ENCODE measurements around the gene ARHGAP22. TPM values are rescaled to one million over a fixed set of nuclear protein-coding genes. Genes with fewer than 3 reads are reported as not detected.

ARHGAP22 gene
- total and polyA plus RNA-seq, 4 donors = 0.23 to 2.3 (median 0.54) TPM

- Histone ChIP-seq H3K4me3 (ENCODE audit: low read depth in 1 of 3, low read length in 3 of 3) (no peak overlapping the region), H3K4me1 (ENCODE audit: control insufficient read depth in 4 of 4, insufficient read depth in 4 of 4, low read length in 3 of 4) (no peaks in the 10 kb centered on the region), H3K27ac (ENCODE audit: low read depth in 1 of 2, low read length in 2 of 2) (no peak overlapping the region), H3K9me3 (ENCODE audit: control insufficient read depth in 4 of 4, low read length in 3 of 4) (no peaks in the 10 kb centered on the region), H3K36me3 (ENCODE audit: control insufficient read depth in 4 of 4, insufficient read depth in 3 of 4, low read depth in 1 of 4, low read length in 3 of 4) (no peaks in the 10 kb centered on the region), H3K9ac (ENCODE audit: low read depth in 1 of 2, low read length in 2 of 2) (no peak overlapping the region), H3K27me3 (ENCODE audit: control insufficient read depth in 4 of 4, insufficient read depth in 4 of 4, low read length in 3 of 4) (no peaks in the 10 kb centered on the region)
- 82% methylated on average over 20 of the region's 20 CpGs for WGBS
- no peak for DNase-seq (ENCODE audit: low spot score)
- TF ChIP-seq RAD21 (IDR thresholded peaks at IDR 0.05) (no peak), TAF1 (conservative IDR thresholded peaks at IDR 0.05) (no peak), ZBTB33 (IDR thresholded peaks at IDR 0.05) (no peak), NR2F2 (IDR thresholded peaks at IDR 0.05) (no peak), REST (IDR thresholded peaks at IDR 0.05) (no peak), RXRA (IDR thresholded peaks at IDR 0.05) (no peak), CTCF (IDR thresholded peaks at IDR 0.05; ENCODE audit: low read depth, low read length, missing input control) (no peak), ATF3 (IDR thresholded peaks at IDR 0.05) (no peak), JUND (IDR thresholded peaks at IDR 0.05) (no peak), SP1 (IDR thresholded peaks at IDR 0.05) (no peak), FOXA2 (IDR thresholded peaks at IDR 0.05) (no peak), YY1 (IDR thresholded peaks at IDR 0.05) (no peak), HNF4A (conservative IDR thresholded peaks at IDR 0.05) (no peak), EGR1 (IDR thresholded peaks at IDR 0.05; ENCODE audit: low read depth in 2 of 2) (no peak)
Measured at GRCh38 chr10:48444861-48445841, 159.7 kb downstream of the ARHGAP22 start.

GRCh38 chr10:48444266-48444665 lies 160.6 kb downstream of the ARHGAP22 start:
- H3K9me3 ChIP-seq (ENCODE audit: control insufficient read depth in 4 of 4, low read length in 3 of 4) = no peaks in the 10 kb centered on the region
- DNase-seq (ENCODE audit: low spot score) = no peak
- H3K4me1 ChIP-seq (ENCODE audit: control insufficient read depth in 4 of 4, insufficient read depth in 4 of 4, low read length in 3 of 4) = peaks cover 0 to 4% (median 0%) of the 10 kb centered on the region in 4 donors
- H3K27ac ChIP-seq (ENCODE audit: low read depth in 1 of 2, low read length in 2 of 2) = no peak overlapping the region
- 52% methylated on average over 2 of the region's 2 CpGs for WGBS
- H3K36me3 ChIP-seq (ENCODE audit: control insufficient read depth in 4 of 4, insufficient read depth in 3 of 4, low read depth in 1 of 4, low read length in 3 of 4) = no peaks in the 10 kb centered on the region
- H3K9ac ChIP-seq (ENCODE audit: low read depth in 1 of 2, low read length in 2 of 2) = no peak overlapping the region
- H3K4me3 ChIP-seq (ENCODE audit: low read depth in 1 of 3, low read length in 3 of 3) = no peak overlapping the region
- H3K27me3 ChIP-seq (ENCODE audit: control insufficient read depth in 4 of 4, insufficient read depth in 4 of 4, low read length in 3 of 4) = no peaks in the 10 kb centered on the region
- TF ChIP-seq EGR1 (IDR thresholded peaks at IDR 0.05; ENCODE audit: low read depth in 2 of 2) = no peak
- TF ChIP-seq GABPA (IDR thresholded peaks at IDR 0.05 in 1 of 2, conservative IDR thresholded peaks at IDR 0.05 in 1 of 2) = no peak
- no peak for TF ChIP-seq NR2F2 (IDR thresholded peaks at IDR 0.05)
- no peak for TF ChIP-seq FOXA1 (IDR thresholded peaks at IDR 0.05)
- TF ChIP-seq REST (IDR thresholded peaks at IDR 0.05) = no peak
- TF ChIP-seq RXRA (IDR thresholded peaks at IDR 0.05) = no peak
- peak; percentile 71 to 81 for TF ChIP-seq RAD21 (IDR thresholded peaks at IDR 0.05)
- TF ChIP-seq, protein P1, sequence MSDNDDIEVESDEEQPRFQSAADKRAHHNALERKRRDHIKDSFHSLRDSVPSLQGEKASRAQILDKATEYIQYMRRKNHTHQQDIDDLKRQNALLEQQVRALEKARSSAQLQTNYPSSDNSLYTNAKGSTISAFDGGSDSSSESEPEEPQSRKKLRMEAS (IDR thresholded peaks at IDR 0.05) = no peak
- no peak for TF ChIP-seq SP1 (IDR thresholded peaks at IDR 0.05)
- no peak for TF ChIP-seq JUND (IDR thresholded peaks at IDR 0.05)
